HG02840 (cell line): ENCODE measurements around the gene ATF1.
"Not testable (repeated sequence)": the region's sequence is repeated elsewhere in the genome, so short reads cannot be mapped to it uniquely, and the experiment has no call there.

Source experiments
- ATAC-seq: cut with Tn5 transposase; IDR thresholded peaks from one replicate; pipeline ENCODE4 v1.9.1; 2021; ENCODE audit warnings: mild to moderate bottlenecking, moderate library complexity, moderate number of reproducible peaks; ENCODE audit not compliant: unreplicated experiment, low FRiP score

Gene ATF1

DNA sequence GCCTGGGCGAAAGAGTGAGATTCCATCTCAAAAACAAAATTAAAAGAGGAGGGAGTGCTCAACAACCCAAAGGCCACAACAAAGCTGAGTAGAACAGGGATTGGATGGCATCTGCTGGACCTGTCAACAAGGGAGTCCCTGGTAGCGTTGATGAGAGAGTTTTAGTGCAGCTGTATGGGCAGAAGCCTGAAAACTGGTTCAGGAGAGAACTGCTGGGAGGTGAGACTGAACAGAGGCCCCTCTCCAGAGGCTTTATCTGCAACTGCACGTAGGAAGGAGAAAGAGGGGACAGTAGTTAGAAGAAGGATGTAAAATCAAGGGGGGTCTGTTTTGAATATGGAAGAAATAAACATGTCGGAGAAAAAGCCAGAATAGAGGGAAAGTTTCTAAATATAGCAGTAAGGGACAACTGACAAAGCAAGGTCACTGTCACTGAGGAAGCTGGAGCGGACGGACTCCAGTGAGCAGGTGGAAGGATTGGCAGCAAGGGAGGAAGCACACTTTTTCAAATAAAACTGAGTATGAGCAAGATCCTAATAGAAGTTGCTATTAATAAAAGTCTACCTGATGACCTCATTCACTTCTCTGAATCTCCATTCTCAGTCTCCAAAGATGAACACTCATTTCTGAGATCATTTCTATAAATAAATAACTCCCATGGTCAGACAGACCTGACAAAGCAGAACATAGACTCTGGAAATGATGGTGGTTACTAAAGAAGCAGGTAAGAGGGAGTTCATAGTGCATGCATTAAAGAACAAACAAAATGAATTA is 11.8 kb upstream of the ATF1 start:
- no peak for ATAC-seq

DNA sequence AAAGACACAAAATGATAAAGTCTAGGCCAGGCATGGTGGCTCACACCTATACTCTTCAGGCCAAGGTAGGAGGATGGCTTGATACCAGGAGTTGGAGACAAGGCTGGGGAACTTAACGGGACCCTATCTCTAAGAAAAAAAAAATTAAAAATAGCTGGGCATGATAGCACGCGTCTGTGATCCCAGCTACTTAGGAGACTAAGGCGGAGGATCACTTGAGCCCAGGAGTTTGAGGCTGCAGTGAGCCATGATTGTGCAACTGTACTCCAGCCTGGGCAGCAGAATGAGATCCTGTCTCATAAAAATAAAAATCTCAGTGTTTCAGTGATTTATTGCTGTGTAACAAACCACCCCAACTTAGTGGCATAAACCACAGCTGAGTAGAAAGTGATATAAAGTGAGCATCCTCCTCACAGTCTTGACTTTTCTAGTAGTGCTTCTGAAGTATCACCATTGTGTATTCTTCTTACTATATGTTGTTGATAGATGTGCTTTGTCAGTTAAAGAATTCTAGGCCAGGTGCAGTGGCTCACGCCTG is 10.6 kb upstream of the ATF1 start:
- no peak for ATAC-seq

DNA sequence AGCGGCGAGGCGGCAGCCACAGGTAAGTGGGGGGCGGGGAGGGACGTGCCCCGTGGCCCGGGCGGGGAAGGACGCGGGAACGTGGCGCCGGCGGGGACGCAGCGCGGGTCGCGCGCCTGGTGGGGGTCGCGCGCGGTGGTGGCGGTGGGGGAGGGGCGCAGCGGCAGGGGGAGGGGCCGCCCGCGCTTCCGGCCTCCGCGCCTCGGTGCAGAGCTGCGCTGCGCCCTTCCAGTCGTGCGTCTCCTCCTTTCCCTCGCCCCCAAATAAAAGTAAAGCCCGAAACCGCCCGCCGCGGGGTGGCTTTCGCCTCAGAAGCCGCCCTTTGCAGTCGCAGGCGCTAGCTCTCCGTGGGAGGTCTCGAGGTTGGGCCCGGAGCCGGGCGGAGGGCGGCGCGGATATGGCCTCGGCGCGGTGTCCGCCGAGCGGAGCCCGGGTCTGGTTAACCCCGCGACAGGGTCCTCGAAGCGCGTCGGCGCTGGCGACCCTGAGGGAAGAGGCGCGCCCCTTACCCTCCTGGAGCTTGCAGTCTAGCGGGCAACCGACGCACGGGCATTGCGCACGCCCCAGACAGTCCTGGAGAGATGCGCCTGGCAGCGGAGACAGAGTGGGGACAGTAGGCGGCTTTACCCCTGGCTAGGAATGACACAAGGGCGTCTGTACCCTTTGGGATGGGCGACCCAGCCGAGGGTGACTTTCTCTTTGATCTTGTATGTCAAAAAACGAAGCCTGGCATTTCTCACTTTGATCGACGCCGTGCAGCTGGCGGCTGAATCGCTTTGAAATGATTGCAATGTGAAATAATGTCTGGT is 589 bp downstream of the ATF1 start:
- peak; percentile 50 for ATAC-seq

DNA sequence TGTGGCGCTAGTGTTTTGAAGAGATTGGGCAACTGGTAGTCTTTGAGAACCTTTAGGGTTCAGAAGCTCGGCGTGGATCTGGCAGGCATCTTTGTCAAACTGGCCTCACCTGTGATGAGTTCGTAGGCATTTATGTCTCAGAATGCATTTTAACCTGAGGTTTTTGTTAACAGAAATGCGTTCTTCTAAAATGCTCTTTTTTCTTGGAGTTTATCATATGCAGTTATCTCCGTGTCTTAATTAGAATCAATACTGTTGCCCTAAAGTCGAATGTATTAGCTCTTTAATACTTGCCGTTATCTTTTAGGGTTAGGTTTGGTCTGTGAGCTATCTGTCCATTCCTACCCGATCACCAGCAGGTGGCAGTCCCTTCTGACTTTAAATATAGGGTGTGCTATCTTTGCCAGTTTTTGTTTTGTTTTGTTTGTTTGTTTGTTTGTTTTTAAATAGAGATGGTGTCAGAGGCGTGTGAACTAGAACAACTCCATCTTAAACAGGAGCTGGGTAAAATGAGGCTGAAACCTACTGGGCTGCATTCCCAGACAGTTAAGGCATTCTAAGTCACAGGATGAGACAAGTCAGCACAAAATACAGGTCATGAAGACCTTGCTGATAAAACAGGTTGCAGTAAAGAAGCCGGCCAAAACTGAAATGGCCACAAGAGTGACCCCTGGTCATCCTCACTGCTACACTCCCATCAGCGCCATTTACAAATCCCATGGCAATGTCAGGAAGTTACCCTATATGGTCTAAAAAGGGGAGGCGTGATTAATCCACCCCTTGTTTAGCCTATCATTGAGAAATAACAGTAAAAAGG is 1.4 kb downstream of the ATF1 start:
- no peak for ATAC-seq

DNA sequence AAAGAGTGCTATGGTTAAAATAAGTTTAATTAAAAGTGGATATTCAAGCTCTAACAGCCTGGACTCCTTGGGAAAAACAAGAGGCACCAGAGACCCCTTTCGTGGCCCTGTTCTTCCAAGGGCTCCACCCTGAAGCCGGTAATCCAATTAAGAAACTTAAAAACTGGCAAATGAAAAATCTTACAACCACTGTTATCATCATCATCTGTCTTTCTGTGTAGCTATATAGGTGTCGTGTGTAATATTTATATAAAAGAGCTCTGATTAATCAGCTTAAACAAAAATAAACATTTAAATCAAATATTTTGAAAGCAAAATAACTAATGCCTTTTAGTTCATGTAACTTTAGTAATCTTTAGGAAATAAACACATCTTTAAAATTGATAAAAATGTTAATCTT is 4.5 kb downstream of the ATF1 start:
- no peak for ATAC-seq

DNA sequence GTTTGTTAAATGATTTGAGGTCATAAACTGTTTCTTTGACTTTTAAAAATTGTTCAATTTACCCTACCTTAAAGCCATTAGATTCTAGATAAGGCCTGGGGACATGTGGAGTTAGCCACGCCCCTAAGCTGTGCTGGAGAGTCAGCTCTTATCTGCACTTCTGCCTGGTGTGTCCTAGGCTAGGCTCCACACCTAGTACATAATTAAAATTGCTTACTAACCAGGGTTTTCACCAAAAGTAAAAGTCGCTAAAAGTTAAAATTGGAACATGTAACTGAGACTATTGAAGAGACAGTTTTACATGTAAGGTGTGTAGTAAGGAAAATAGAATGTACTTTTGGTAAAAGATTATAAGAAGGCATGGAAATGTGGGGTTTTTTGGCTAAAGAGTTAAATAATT is 4.9 kb downstream of the ATF1 start:
- not testable (repeated sequence) for ATAC-seq

DNA sequence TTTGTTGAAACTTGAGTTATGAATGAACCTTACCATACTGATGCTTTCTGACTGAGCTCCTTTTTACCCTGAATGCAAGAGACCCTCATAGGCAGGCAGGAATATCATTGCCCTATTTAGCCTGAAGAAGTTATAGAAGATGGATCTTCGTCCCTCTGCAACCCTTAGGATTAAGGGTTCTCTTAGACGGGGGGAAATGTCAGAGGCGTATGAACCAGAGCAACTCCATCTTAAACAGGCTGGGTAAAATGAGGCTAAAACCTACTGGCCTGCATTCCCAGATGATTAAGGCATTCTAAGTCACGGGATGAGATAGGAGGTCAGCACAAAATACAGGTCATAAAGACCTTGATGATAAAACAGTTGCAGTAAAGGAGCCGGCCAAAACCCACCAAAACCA is 7.5 kb downstream of the ATF1 start:
- ATAC-seq: no peak

DNA sequence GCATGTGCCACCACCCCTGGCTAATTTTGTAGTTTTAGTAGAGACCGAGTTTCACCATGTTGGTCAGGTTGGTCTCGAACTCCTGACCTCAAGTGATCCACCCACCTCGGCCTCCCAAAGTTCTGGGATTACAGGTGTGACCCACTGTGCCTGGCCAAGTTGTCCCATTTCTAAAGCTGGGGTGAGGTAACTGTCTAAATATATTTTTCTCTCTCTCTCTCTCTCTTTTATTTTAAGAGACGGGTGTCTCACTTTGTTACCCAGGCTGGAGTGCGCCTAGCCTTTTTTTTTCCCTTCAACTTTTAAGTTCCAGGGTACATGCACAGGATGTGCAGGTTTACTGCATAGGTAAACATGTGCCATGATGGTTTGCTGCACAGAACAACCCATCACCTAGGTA is 8.6 kb downstream of the ATF1 start:
- no peak for ATAC-seq

DNA sequence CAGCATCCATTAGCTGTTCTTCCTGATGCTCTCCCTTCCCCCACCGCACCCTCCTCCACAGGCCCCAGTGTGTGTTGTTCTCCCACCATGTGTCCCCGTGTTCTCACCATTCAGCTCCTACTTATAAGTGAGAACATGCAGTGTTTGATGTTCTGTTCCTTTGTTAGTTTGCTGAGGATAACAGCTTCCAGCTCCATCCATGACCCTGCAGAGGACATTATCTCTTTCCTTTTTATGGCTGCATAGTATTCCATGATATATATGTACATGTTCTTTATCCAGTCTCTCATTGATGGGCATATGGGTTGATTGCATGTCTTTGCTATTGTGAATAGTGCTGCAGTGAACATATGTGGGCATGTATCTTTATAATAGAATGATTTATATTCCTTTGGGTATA is 9.0 kb downstream of the ATF1 start:
- ATAC-seq: no peak

DNA sequence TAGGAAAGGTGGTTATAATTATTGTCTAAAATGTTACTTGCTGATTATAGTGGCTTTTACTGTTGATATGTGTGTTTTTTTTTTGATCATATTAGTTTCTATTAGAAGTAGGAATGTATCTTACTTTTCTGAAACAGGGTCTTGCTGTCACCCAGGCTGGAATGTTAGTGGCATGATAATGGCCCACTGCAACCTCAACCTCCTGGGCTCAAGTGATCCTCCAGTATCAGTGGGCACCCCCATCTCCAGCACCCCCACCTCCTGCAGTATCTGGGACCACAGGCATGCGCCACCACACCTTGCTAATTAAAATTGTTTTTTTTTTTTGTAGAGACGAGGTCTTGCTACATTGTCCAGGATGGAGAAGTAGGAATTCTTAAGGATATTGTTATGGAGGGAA is 11.3 kb downstream of the ATF1 start:
- ATAC-seq: no peak

DNA sequence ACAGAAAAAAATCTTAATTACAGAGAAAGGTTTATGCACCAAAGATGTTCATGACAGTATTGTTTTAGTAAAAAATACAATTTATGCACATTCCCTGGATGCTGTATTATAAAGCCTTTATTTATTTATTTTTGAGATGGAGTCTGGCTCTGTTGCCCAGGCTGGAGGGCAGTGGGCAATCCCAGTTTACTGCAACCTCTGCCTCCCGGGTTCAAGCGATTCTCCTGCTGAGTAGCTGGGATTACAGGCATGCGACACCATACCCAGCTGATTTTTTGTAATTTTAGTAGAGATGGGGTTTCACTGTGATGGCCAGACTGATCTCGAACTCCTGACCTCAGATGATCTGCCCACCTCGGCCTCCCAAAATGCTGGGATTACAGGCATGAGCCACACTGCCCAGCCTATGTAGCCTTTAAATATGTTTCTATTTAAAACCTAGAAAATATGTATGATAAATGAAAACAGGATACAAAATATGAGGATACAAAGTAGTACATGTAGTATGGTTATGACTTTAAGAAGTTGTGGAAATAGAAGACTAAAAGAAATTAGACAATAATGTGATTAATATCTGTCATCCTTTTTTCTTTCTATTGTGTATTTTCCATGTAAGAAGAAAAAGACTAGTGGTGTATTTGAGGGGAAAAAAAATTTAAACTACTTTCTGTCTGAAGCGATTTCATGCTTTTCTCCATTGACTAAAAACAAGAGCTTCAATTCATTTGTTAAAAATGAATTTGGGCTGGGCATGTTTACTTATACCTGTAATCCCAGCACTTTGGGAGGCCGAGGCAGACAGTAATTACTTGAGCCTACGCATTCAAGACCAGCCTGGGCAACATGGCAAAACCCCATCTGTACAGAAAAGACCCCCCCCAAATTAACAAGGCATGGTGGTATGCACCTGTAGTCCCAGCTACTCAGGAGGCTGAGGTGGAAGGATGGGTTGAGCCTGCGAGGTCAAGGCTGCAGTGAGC is 13.1 kb downstream of the ATF1 start:
- no peak for ATAC-seq

DNA sequence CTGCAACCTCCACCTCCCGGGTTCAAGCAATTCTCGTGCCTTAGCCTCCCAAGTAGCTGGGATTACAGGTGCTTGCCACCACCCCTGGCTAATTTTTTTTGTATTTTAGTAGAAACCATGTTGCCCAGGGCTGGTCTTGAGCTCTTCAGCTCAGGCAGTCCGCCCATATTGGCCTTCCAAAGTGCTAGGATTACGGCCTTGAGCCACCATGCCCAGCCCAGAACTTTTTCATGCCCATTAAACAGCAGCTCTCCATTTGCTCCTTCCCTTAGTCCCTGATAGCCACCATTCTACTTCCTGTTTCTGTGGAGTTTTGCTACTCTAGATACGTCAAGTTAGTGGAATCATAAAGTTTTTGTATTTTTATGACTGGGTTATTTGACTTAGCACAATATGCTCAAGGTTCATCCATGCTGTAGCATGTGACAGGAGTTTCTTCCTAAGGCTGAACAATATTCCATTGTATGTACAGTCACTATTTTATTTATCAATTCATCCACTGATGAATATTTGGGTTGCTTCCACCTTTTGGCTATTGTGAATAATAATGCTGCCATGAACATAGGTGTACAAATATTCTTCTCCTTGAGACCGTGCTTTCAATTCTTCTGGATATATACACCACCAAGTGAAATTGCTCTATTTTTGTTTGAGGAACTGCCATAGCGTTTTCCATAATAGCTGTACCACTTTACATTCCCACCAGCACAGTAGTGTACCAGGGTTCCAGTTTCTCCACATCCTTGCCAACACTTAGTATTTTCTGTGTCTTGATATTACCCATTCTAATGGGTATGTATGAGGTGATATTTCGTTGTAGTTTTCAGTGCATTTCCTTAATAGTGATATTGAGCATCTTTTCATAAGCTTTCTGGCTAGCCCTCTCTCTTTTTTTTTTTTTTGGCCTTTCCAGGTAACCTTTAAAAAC is 15.0 kb downstream of the ATF1 start:
- ATAC-seq: no peak

DNA sequence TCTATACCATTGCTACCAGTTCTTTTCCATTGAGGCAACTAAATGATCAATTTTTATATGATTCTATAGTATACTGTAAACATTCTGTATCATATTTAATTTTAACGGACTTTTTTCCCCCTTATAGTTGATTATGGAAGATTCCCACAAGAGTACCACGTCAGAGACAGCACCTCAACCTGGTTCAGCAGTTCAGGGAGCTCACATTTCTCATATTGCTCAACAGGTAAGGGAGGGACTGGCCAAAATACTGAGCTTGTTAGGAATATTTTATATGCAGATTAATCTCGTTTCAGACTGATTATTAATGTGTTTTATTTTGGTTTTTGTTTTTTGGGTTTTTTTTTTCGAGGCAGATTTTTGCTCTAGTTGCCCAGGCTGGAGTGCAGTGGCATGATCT is 16.1 kb downstream of the ATF1 start:
- no peak for ATAC-seq

DNA sequence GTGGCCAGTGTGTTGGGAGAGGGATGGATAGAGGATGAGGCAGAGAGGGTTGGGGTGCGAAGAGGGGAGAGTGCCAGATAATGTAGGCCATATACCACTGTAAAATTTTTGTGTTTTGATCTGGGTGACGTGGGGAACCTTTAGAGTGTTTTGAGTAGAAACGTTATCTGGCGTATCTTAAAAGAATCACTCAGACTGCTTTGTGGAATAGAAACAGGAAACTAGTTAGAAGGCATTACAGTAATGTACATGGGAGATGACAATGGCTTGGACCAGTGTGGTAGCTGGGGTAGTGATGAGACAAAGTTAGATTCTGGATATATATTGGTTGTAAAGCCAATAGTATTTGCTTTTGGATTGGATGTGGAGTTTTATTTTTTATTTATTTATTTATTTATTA is 20.6 kb downstream of the ATF1 start:
- no peak for ATAC-seq

DNA sequence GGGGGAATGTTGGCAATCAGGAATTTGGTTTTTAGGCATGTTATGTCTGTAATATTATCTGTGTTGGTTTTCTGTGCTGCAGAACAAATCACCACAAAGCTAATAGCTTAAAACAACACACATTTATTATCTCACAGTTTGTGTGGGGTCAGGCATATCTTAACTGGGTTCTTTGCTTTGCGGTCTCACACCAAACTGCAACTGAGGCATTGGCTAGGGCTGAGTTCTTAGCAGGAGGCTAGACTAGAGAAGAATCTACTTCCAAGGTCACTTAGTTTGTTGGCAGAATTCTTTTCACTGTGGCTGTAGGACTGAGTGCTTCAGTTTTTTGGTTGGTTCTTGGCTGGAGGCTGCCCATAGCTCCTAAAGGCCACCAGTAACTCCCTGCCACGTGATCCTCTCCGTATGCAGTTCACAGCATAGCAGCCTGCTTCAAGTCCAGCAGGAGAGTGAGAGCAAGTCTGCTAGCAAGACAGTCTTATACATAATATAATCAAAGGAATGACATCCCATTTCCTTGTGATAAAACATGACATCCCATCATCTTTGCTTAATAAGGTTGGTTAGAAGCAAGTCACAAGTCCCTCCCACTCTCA is 21.6 kb downstream of the ATF1 start:
- no peak for ATAC-seq

DNA sequence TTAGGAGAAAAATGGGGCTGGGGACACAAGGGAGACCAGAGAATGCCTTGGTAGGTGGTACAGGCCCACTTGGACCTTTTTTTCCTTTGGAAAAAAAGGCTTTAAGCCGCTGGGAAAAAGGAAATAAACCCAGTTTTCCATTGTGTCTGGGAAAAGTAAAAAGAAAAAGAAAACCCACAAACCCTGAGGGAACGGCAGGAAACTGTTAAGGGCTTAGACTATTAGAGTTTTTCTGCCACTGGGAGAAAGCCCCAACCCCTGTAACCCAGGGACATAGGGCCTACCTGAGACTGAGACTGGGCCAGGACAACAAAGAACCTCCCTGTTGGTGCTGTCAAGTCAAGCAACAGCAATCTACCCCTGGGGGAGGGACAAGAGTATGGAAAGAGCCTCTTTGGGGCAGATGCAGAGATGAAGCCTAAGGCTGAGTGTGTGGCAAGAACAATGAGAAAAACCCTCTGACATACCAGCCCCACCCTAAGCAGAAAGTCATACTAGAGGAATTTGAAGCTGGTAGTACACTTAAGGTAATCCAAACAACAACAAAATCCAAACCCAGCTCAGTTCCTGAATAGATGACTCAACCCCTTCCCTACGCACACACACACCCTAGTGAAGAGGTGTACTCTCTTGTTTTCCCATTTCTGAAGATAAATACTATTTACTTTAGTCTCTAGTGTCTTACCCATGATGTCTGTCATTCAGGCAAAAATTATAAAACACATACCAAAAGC is 22.8 kb downstream of the ATF1 start:
- no peak for ATAC-seq

DNA sequence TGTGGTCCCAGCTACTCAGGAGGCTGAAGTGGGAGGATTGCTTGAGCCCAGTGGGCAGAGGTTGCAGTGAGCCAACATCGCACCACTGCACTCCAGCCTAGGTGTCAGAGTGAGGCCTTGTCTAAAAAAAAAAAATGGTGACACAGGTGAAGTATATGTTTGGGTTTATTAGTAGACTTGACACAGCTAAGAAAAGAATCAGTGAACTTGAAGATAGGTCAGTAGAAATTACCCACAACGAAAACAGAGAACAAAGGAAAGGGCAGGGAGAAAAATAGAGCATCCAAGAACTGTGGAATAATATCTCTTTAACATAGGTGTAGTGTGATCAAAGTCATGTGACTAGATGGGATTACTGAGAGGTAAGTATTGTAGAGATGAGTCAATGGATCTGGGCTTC is 23.7 kb downstream of the ATF1 start:
- ATAC-seq: no peak

DNA sequence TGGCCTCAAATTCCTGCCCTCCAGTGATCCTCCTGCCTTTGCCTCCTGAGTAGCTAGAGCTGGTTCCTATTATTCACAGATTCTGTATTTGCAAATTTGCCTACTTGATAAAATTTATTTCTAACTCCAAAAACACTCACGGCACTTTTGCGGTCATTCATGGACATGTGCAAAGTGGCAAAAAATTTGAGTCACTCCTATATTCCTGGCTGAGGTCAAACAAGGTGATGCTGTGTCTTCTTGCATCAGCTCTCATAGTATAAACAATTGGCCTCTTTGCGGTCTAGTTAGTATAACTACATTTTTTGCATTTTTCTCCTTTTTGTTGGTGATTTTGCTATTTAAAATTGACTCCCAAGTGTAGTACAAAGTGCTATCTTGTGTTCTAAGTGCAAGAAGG is 24.7 kb downstream of the ATF1 start:
- no peak for ATAC-seq
